Activated CD4-positive, CD25-positive, alpha-beta regulatory T cell (primary cell): Measurements from ENCODE around the gene KDM2A.

Experiments used
- DNase-seq, 4 experiments: peaks; one replicate each; lab custom pipeline; 2025; lab: John Stamatoyannopoulos, UW

Gene KDM2A

GRCh38 chr11:67118801-67119584, at the start of gene KDM2A:
Gene KDM2A, plus strand, starts transcription at chr11:67119263. Its CDS starts 2,054 bp downstream, at chr11:67121317.
- peak; percentile 97 to 99 (median 98) for DNase-seq

DNA sequence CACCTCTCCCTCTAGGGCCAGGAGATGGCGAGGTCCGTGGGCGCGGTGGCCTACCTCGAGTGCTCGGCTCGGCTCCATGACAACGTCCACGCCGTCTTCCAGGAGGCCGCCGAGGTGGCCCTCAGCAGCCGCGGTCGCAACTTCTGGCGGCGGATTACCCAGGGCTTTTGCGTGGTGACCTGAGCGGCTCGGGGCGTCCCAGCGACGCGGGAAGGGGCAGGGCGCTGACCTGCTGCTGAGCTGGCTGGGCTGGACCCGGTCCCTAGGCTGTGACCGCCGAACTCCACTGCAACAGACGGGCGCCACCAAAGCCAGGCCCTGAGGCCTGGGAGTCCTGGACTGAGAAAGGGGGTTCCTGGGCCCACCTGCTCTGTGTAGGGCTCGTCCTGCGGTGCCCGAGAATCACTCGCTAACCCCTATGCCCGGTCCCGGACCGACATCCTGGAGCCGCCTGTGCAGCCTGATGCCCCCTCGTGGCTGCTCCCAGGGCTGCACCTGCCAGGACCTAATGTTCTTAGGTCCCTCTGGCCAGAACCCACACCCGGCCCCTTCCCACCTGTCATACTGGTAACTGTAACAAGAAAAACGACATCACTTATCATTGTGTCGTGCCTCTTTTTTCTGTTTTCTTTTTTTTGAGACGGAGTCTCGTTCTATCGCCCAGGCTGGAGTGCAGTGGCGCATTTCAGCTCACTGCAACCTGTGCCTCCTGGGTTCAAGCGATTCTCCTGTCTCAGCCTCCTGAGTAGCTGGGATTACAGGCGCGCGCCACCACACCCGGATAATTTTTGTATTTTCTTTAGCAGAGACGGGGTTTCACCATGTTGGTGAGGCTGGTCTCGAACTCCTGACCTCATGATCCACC, 47.4 kb upstream of the KDM2A start:
- DNase-seq = peak; percentile 50 to 58 (median 53)

DNA sequence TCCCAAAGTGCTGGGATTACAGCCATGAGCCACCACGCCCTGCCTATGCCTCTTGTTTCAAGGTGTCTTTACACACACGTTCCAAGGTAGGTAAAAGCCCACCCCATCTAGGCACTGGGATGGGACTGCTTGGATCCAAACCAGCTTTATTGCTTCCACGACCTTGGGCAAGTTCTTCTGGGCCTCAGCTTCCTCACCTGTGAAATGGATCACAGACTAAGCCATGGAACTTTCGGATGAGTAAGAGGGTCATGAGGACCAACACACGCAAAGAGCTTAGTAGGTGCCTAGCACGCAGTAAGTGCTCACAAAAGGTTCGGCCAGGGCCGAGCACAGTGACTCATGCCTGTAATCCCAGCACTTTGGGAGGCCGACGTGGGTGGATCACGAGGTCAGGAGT, 46.8 kb upstream of the KDM2A start:
- no peak for DNase-seq

DNA sequence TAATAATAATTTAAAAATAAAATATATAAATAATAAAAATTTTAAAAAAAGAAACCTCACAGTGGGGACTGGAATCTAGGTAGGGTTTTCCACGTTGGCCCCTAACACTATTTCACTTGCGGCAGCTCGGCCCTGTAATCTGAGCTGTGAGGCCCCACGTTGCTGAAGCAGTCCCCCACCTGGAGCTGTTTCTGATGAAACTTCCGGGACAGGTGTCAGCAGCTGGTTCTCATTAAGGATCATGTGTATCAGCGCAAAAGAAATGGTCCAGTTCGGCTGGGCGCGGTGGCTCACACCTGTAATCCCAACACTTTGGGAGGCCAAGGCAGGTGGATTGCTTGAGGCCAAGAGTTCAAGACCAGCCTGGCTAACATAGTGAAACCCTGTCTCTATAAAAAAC, 45.2 kb upstream of the KDM2A start:
- no peak for DNase-seq

GRCh38 chr11:67076202-67076601, 42.9 kb upstream of the KDM2A start:
- DNase-seq = no peak

DNA sequence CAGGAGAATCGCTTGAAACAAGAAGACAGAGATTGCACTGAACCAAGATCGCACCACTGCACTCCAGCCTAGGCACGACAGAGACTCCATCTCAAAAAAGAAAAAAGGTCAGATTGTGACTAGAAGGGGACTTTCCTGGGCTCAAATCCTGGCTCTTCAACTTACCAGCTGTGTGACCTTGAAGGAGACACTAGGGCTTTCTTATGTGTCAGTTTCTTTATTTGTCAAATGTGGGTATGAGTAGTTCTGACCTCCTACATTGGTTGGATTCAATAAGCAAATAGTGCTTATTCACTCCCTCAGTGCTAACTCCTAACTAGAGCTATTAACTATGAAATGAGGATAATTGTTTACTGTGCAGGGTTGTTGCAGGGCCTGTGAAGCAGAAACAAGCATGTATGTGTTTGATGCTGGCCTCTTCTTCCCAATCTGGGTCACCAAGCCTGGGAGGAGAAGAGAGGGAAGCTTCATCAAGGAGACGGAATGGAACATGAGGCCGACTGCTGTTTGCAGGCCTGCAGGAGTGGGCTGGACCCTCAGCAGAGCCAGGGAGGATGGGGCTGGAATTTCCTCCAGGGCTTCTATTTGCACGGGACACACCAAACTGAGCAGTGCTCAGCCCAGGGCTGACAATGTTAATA, 39.9 kb upstream of the KDM2A start:
- no peak for DNase-seq

DNA sequence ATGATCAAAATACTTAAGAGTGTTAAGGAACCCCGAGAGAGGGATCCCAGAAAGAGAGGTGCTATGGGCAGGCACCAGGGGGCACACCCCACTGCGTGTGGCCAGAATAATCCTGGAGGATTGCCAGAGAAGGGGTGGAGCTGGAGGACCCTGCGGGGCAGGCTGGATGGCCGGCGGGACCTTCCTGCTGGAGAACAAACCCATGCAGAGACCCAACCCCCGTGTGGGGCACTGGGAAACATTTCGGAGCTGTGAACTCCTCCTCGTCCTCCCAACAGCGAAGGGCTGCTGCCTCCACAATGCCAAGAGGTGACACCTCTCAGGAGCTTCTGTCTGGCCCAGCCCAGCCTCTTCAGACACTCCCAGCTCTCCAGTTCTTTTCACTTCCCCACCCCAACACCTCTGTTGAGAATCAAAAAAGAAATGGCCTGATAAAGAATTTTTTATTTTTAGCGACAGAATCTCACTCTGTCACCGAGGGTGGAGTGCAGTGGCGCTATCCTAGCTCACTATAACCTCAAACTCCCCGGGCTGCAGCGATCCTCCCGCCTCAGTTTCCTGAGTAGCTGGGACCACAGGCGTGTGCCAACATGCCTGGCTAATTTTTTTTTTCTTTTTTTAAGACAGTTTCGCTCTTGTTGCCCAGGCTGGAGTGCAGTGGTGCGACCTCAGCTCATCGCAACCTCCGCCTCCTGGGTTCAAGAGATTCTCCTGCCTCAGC, 36.8 kb upstream of the KDM2A start:
- DNase-seq = no peak

DNA sequence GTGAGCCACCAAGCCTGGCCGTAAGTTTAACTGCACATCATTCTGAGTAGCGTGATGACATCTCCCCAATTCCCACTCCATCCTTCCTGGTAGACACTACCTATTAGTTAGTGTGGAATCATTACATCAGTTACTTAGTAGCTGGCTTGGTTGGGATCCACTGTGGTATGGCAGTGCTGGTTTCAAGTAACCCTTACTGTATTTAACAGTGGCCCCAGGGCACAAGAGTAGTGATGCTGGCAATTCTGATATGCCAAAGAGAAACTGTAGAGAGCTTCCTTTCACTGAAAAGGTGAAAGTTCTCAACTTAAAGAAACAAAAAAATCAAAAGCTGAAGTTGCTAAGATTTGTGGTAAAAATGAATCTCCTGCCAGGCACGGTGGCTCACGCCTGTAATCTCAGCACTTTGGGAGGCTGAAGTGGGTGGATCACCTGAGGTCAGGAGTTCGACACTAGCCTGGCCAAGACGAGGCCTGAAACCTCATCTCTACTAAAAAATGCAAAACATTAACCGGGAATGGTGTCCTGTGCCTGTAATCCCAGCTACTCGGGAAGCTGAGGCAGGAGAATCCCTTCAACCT, 35.2 kb upstream of the KDM2A start:
- no peak for DNase-seq

GRCh38 chr11:67085617-67086016, 33.4 kb upstream of the KDM2A start:
- no peak for DNase-seq

DNA sequence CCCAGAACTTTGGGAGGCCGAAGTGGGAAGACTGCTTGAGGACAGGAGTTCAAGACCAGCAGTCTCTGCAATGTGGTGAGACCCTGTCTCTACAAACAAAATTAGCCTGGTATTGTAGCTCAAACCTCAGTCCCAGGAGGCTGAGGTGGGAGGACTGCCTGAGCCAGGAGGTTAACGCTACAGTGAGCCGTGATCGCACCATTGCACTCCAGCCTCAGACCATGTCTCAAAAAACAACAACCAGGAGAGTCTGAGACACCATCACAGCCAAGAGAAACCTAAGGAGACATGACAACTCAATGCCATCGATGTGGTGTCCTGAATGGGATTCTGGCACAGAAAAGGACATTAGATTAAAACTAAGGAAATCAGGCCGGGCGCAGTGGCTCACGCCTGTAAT, 28.3 kb upstream of the KDM2A start:
- DNase-seq = no peak

DNA sequence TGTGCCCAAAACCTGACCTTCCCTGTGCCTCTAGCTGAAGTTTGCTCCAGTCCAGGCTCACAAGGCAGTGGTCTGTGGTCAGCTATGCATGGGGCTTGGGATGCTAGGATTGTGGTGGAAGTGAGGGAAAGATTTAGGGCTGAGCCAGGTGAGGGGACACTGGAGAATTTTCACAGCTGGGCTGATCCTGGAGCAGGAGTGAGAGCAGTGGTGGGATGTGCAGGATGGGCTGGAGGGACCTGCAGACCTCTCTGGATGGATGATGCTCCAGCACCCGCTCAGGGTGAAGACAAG, 23.9 kb upstream of the KDM2A start:
- DNase-seq = no peak

DNA sequence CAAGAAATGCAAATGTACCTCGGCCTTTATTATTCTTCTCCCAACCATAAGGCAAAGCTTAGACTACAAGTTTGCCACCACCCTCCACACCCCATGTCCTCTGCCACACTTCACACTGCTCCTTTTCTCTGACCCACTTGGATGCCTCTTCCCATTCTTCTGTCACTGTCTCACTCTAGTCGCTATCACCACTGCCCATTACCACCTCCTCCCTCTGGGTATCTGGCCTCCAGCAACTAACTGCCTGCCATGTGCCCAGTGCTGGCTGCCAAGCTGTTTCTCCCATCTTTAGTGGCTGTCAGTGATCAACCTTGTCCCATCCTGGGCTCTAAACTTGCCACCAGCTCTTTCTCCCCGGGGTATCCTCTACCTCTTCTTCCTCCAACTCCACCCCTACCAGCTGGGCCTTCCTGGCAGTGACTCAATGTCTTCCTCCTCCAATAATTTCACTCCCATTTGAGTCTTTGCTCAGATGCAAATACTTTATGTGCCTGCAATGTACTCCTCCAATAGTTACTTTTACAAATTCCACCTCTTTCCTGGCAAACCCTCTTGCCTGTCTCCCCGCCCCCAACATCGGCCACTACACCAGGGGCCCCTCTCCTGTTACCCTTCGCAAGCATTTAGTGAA, 20.1 kb upstream of the KDM2A start:
- DNase-seq = no peak

GRCh38 chr11:67099831-67100324, 19.2 kb upstream of the KDM2A start:
- no peak for DNase-seq

DNA sequence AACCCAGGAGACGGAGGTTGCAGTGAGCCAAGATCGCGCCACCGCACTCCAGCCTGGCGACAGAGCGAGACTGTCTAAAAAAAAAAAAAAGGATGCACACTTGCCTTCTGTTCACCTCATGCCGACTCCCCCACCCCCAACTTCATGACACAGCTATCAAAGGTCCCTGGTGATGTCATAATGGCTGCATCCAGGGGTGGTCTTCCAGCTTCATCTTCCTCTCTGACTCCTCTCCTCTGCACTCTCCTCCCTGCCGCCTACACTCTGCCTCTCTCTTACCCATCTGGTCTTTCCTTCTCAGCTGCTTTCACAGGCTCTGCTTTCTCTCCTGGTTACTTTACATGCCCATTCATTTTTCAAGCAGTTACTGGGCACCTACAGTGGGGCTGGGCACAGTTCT, 16.4 kb upstream of the KDM2A start:
- DNase-seq = no peak

GRCh38 chr11:67105964-67106363, 13.1 kb upstream of the KDM2A start:
- no peak for DNase-seq

DNA sequence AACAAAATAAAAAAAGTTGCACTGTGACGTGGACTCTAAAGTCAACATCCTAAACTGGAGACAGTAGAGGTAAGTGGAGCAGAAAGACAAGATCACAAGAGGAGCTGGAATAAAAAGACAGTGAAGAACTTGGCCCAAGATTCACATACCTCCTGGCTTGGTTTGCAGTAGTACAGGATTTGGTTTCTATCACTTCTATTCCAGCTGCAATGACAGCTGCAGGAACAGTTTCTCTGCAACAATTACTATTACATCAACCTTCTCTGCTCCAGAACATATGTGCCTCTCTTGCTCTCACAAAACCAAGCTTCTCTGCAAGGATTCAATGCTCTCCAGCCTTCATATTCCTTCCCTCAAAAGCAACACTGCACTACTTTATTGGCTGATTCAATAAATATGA, 7.8 kb upstream of the KDM2A start:
- no peak for DNase-seq

DNA sequence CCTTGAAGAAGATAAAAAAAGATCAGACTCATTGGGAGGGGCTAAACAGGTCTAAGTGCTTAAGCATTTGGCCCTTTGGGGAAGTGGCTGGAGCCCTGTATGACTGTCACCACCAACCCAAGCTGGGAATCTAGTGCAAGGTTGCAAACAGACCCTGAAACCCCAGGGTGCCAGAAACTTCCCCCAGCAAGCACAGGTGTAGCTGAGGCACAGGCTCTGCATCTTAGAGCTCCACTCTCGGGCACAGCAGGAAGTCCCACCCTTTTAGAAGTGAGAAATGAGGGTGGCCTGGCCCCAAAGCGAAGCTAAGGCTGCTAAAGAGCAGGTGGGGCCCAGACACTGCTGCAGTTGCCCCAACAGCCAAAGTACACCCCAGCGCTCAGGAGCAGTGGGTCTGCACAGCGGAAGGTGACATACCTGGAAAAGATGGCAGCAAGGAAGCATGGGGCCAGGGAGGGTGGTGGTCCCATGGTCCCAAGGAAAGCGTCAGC, 5.8 kb upstream of the KDM2A start:
- DNase-seq = no peak

GRCh38 chr11:67114275-67114896, 4.7 kb upstream of the KDM2A start:
- DNase-seq = no peak

DNA sequence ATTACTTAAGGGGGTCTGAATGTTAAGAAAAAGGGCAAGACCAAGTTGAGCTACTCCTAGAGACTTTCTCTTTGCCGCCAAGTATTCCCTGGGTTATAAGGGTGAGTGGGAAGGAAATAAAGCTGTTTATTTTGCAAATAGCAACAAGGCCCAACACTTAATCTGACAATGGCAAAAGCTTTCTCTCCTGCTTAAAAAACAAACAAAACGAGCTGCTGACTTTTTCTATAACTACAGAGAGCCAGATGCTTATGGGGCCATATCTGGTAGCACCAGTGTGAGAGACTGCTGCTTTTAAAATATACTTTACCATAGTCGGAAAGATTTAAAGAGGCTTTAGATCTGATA, 2.3 kb upstream of the KDM2A start:
- DNase-seq = no peak

- DNase-seq = no peak
Observed at GRCh38 chr11:67117176-67117575, 1.9 kb upstream of the KDM2A start.
